ENCODE measurements around the gene TARBP2.

DNA sequence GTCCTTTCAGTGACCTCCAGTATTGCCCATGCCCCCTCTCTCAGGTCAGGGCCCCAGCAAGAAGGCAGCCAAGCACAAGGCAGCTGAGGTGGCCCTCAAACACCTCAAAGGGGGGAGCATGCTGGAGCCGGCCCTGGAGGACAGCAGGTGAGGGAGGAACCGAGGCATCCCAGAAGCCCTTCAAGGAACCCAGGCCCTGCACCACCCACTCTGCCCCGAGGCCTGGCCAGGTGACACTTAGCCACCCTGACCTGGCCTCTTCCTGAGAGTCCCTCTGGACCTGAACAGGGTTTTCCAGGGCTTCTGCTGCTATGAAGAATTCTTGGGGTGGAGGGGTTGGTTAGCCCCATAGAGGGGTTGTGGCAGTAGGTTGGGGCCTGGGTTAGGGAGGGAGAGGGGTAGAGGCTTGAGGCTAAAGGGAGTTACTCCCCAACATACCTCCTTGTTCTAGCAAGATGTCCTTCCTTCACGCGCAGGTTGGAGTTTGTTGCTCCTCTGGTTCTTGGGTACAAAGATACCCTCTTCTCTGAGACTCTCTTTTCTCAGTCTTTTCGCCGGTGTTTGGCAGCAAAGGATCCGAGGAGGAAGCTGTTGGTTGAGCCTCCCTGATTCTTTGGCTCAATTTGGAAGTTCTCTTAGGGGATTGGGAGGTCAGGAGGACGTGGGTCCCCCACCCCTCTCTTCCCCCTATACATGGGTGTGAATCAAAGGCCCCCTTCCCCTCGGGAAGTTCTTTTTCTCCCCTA is 2.1 kb downstream of the TARBP2 start:
- TF ChIP-seq, protein P1, sequence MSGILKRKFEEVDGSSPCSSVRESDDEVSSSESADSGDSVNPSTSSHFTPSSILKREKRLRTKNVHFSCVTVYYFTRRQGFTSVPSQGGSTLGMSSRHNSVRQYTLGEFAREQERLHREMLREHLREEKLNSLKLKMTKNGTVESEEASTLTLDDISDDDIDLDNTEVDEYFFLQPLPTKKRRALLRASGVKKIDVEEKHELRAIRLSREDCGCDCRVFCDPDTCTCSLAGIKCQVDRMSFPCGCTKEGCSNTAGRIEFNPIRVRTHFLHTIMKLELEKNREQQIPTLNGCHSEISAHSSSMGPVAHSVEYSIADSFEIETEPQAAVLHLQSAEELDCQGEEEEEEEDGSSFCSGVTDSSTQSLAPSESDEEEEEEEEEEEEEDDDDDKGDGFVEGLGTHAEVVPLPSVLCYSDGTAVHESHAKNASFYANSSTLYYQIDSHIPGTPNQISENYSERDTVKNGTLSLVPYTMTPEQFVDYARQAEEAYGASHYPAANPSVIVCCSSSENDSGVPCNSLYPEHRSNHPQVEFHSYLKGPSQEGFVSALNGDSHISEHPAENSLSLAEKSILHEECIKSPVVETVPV (CRISPR knock-in tag; IDR thresholded peaks at IDR 0.05): no peak
- TF ChIP-seq ZFP30 (CRISPR knock-in tag; IDR thresholded peaks at IDR 0.05): no peak

Data from SK-N-SH treated with all-trans-retinoic acid at 6 μM for 48 hours (cell line).